Measurements from ENCODE around the gene FAM227B.

GRCh38 chr15:49473031-49473430 lies 147.6 kb downstream of the FAM227B start:
- TF ChIP-seq, protein P1, sequence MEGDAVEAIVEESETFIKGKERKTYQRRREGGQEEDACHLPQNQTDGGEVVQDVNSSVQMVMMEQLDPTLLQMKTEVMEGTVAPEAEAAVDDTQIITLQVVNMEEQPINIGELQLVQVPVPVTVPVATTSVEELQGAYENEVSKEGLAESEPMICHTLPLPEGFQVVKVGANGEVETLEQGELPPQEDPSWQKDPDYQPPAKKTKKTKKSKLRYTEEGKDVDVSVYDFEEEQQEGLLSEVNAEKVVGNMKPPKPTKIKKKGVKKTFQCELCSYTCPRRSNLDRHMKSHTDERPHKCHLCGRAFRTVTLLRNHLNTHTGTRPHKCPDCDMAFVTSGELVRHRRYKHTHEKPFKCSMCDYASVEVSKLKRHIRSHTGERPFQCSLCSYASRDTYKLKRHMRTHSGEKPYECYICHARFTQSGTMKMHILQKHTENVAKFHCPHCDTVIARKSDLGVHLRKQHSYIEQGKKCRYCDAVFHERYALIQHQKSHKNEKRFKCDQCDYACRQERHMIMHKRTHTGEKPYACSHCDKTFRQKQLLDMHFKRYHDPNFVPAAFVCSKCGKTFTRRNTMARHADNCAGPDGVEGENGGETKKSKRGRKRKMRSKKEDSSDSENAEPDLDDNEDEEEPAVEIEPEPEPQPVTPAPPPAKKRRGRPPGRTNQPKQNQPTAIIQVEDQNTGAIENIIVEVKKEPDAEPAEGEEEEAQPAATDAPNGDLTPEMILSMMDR (IDR thresholded peaks at IDR 0.05) = no peak
- TF ChIP-seq POLR2A (IDR thresholded peaks at IDR 0.05) = no peak

All from testis (tissue), 2 donors.